ENCODE measurements around the gene PTPRJ. TPM values are rescaled to one million over a fixed set of nuclear protein-coding genes. Genes with fewer than 3 reads are reported as not detected.
A peak's percentile ranks its signal among the peaks of the same experiment; 100 is the strongest.

The PTPRJ gene
- total RNA-seq, 1 donor from 2014 or later = 40.0 TPM

- Histone ChIP-seq H3K4me3 (no peak overlapping the region), H3K27ac (peak overlapping the region; percentile 71), H3K27me3 (ENCODE audit: low read depth) (no peaks in the 10 kb centered on the region), H3K4me1 (peaks cover 59% of the 10 kb centered on the region), H3K9me3 (no peaks in the 10 kb centered on the region), H3K36me3 (no peaks in the 10 kb centered on the region)
- DNase-seq = no peak
- ATAC-seq = peak in 1 of 2 donors; percentile 35
- intact Hi-C loops (cut with DNase I) = no loop called here
- TF ChIP-seq CTCF (IDR thresholded peaks at IDR 0.05) = no peak
Observed at GRCh38 chr11:48064306-48064705, 83.9 kb downstream of the PTPRJ start.

DNA sequence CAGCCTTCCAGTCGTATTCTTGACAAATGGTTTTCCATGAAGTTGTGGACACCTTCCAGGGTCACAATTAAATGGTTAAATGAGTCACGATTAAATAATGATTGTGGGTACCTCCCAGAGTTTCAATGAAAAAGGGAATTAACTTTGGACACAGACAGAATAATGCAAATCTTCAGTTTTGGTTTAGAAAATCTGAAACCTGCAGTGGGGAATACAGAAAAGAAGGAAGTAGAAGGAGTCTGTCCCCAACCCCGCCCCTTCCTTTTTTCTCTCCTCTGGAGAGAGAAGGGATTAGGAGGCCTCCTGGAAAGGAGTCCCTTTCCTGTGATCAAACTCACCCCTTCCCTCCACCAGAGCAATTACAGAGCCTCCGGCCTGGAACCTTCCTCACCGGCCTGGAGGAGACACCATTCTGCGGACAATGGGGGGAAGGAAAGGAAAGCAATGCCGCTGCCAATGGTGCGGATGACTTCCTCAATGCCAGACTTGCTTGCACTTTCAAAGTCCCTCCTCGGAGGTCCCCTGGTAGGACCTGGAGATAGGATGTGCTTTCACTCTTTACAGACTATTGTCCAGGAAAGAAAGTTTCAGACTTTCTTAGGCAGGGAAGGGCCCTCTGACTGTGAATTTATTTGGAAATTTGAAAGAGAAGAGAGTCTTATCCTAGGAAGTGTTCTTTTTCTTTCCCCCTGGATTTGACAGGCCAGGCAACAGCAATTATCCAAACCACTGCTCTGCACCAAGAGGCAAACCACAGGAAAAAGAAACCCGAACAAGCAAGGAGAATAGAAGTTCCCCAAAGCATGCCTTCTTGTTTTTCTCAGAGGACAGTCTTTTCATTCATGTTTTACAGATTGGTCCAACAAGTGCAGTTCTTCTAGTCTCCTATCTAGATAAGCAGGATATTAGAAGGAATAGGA, 86.8 kb downstream of the PTPRJ start:
- no peak for TF ChIP-seq CTCF (IDR thresholded peaks at IDR 0.05)
- no peaks in the 10 kb centered on the region for H3K9me3 ChIP-seq
- ATAC-seq (peak; percentile 26 to 50), DNase-seq (no peak)
- peaks cover 50% of the 10 kb centered on the region for H3K4me1 ChIP-seq
- no peaks in the 10 kb centered on the region for H3K27me3 ChIP-seq (ENCODE audit: low read depth)
- peak overlapping the region; percentile 25 for H3K4me3 ChIP-seq
- no peaks in the 10 kb centered on the region for H3K36me3 ChIP-seq
- intact Hi-C loops (cut with DNase I) = no loop called here
- H3K27ac ChIP-seq = peak overlapping the region; percentile 64

GRCh38 chr11:48073031-48073861, 92.9 kb downstream of the PTPRJ start:
- TF ChIP-seq CTCF (IDR thresholded peaks at IDR 0.05) = no peak
- no peak for DNase-seq
- H3K4me3 ChIP-seq = no peak overlapping the region
- no peaks in the 10 kb centered on the region for H3K9me3 ChIP-seq
- intact Hi-C loops (cut with DNase I) = no loop called here
- H3K36me3 ChIP-seq = no peaks in the 10 kb centered on the region
- no peaks in the 10 kb centered on the region for H3K27me3 ChIP-seq (ENCODE audit: low read depth)
- no peak overlapping the region for H3K27ac ChIP-seq
- H3K4me1 ChIP-seq = no peaks in the 10 kb centered on the region
- no peak for ATAC-seq

GRCh38 chr11:48074425-48075181, 94.2 kb downstream of the PTPRJ start:
- H3K36me3 ChIP-seq = no peaks in the 10 kb centered on the region
- no peaks in the 10 kb centered on the region for H3K27me3 ChIP-seq (ENCODE audit: low read depth)
- no peak overlapping the region for H3K27ac ChIP-seq
- H3K9me3 ChIP-seq = no peaks in the 10 kb centered on the region
- TF ChIP-seq CTCF (IDR thresholded peaks at IDR 0.05) = no peak
- ATAC-seq = no peak
- intact Hi-C loops (cut with DNase I) = no loop called here
- no peak overlapping the region for H3K4me3 ChIP-seq
- H3K4me1 ChIP-seq = no peaks in the 10 kb centered on the region
- no peak for DNase-seq

DNA sequence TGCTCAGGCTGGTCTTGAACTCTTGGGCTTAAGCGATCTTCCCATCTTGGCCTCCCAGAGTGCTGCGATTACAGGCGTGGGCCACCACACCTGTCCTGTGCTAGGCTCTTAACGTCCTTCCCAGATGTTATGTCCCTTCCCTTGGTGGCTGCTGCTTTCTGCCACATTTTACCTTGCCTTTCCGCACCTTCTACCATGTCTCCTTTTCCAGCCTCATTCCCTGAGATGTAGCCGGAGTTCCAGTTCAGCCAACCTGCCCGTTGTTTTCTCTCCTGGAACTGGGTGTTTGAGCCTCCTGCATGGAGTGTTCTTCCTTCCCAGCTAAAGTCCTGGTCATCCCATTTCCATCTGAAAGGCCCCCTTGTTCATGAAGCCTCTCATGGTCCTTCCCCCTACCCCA, 95.3 kb downstream of the PTPRJ start:
- no peak for DNase-seq
- Histone ChIP-seq H3K4me1 (peaks cover 2% of the 10 kb centered on the region), H3K36me3 (no peaks in the 10 kb centered on the region), H3K4me3 (no peak overlapping the region), H3K27me3 (ENCODE audit: low read depth) (no peaks in the 10 kb centered on the region), H3K9me3 (no peaks in the 10 kb centered on the region), H3K27ac (no peak overlapping the region)
- no peak for ATAC-seq
- intact Hi-C loops (cut with DNase I) = no loop called here
- no peak for TF ChIP-seq CTCF (IDR thresholded peaks at IDR 0.05)
